GM19463 (cell line): ENCODE measurements around the gene ZNF213.
"Not testable (repeated sequence)": the region's sequence is repeated elsewhere in the genome, so short reads cannot be mapped to it uniquely, and the experiment has no call there.

Source experiments
- ATAC-seq: cut with Tn5 transposase; IDR thresholded peaks from one replicate; pipeline ENCODE4 v1.9.1; 2021; ENCODE audit warnings: mild to moderate bottlenecking, moderate library complexity; ENCODE audit not compliant: unreplicated experiment

ZNF213 gene

DNA sequence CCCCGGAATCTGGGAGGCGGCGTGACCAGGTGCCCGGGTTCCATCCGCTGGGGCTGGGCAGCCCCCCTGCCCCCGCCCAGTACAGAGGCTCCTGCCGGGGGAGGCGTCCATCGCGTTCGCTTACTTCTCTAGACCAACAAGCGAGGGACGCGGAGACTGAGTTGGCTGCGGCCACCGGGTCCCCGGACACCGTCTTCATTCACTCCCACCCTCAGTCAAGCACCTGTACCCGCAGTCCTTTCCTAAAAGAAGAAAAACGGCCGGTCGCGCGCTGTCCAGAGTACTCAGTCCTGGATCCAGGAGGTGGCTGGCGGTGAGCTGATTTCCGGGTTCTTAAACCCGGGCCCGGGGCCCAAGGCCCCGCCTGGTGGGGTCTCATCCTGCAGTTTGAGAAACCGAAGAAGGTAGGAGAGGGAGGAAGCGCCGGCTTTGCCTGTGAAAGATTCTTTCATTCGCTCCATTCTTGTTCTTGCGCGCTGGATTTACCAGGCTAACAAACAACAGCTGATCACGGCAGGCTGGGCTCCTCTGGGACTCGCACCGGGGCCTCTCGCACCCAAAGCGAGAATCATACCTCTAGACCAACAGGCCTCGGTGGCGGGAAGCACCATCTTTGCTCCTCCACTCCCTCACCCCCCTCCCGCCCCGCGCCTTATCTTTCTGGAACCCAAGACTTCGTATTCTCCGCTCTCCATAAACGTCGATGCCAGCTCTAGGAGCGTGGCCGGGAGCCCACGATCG lies 35.8 kb downstream of the ZNF213 start:
- ATAC-seq, result no peak

DNA sequence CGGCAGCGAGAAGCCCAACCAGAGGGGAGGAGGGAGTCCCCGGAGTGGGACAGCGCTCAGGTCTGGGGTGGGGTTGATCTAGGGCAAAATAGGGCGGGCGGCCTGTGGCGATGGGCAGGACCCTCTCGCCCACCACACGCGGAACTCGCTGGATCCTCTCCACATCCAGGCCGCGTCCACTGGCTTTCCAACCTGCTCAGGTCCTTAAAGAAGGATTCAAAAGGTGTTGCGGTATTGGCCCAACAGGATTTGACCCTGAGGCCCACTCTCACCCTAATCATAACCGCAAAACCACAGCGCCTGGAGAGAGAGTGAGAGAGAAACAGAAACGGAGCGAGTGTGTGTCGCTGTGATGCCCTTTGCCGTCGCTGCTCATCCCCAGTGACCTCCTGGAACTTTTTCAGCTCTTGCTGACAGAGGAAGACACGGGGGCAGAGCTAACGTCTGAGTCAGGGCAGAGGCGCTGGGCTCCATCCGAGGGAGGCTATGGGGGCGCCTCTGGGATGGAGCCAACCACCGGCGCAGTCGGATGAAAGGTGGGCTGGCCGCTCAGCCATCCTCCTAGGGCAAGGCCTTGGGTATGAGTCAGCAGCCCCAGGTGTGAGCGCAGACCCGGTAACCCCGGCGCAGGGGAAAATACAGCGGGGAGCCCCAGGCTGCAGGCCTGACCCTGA lies 36.5 kb downstream of the ZNF213 start:
- peak; percentile 33 for ATAC-seq

DNA sequence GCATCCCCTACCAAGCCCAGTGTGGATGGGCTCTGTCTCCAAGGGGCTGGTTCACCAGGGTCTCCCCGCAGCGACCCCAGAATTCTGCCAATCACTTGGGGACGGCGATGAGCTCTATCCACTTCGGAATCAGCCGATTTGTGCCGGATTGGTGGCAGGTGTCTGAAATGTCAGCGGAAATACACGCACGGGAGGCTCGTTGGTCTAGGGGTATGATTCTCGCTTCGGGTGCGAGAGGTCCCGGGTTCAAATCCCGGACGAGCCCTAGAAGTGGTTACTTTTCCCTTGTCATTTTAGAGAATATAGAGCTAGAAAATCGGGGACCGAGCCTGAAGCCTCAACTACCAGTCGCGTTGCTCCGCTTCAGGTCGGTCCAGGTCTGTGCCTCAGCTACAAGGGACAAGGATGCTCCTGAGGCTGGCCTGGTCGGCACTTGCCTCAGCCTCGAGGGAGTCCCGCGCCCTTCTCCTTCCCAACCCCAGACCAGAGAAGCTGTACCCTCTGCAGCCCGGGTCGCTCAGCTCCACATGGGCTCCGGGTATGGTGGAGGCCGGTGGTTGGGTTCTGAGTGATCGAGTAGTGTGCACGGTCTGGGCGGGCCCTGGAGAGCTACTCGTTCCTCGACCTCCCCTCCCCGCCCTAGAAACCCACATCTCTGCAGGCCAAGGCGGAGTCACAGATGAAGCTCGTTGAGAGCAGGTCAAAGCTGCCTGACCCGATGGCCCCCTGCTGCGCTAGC lies 37.2 kb downstream of the ZNF213 start:
- peak; percentile 50 for ATAC-seq

DNA sequence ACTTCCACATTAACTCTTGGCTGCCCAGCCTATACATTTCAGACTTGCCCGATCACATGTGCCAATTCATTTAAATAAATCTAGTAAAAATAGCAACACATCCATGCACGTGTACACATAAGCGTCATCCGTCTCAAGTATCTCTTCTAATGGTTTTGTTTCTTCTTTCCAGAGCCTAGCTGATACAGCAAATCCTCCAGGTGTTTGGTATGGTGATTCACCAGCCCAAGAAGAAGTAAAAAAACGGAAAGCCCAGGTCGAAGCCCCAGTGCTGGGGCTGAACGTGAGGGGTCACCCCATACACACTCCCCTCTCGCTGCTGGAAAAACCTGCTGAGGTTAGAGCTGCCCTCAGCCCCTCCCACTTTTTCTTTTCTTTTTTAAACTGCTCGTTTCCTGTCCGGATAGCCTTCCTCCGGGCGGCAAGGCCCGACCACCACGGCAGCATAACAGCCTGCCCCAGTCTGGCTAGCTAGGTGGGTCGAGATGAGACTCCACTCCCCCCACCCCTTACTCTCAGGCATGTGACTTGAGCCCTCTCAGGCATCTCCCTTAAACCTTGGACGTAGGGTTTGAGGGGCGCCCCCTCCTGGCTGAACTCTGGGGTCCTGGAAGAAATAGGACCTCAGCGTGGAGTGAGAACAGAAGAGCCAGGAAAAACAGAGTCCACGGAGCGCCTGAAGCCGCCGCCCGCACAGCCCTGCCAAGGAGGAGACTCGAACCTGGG lies 39.2 kb downstream of the ZNF213 start:
- no peak for ATAC-seq

DNA sequence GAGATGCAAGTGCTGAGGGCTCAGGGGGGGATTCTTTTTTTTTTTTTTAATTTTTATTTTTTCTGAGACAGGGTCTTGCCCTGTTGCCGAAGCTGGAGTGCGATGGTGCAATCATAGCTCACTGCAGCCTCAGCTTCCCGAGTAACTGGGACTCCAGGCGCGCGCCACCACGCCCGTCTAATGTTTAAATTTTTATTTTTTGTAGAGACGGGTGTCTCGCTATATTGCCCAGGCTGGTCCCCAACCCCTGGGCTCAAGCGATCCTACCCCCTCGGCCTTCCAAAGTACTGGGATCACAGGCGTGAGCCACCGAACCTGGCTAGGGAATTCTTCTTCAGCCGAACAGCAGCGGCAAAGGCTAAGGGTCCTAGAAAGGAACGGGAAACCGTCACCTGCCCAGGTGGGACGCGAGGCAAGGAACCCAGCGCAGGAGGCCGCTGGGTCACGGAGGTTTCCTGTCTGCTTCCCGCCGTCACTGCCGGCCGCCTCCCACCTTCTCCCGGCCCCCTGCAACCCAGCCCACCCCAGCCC lies 39.9 kb downstream of the ZNF213 start:
- ATAC-seq, result no peak

DNA sequence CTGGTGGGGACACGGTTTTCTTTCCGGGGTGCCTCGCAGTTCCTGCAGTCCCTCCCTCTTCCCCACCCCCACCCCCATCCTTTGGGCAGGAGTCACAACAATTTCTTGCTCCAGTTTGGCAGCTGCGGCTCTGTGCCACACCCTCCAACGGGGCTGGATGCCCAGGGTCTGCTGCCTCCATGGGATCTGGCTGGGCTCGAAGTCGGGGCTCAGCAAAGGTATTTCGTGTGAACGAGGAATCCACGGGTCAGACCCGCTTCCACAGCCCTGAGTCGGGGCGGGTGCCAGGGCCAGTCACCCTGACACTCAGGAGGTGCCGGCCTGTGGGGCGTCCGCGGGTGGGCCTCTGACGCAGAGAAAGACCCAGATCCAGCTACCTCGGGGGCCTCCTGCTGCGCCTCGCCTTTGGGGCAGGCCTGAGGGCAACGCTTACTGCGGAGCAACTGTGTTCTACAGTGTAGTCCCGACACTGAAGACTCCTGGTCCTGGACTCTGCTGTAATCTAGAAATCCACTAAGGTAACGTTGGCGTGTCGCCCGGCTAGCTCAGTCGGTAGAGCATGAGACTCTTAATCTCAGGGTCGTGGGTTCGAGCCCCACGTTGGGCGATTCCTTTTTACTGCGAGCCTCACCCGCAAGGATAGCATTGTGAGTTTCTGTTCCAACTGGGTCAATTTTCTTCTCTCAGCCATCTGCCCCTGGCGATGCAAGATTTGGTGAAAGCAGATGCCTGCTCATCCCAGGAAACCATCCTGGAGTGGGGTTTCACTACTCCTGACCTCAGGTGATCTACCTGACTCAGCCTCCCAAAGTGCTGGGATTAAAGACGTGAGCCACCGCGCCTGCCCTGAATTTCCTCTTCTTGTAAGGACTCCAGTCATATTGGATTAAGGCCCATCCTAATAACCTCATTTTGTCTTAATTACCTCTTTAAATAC lies 40.6 kb downstream of the ZNF213 start:
- ATAC-seq, result no peak

DNA sequence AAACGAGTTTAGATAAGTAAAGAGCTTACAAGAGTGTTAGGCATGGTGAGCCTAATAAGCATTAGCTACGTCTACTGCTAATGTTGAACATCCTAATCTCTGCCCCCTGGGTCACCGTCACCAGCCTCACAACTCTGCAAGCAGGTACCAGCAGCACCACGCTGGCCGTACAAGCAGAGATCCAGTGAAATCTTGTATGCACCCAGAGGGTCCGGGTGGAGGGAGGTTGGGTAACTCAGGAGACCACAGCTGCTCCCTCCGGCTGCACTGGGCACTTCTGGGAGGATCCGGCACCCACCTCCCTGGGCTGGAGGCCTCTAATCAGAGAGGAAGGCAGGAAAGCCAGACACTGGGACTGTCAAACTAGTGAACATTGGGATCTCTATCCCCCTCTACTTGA lies 44.8 kb downstream of the ZNF213 start:
- ATAC-seq, result no peak

DNA sequence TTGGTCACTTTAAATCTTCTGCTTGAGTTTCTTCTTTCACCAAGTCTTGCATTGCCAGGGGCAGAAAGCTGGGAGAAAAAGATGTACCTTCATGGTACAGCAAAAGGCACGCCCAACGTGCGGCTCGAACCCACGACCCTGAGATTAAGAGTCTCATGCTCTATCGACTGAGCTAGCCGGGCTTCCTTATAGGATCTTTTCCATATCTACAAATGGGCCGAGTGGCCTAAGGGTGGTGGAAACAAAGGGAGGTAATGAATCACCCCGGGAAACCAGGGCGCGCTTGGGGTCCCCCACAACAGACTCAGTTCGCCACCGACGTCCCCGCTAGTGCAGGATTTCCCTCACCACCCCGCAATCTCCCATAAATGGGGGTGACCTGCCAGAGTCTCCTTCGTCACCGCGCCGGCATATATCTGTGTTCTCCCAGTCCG lies 45.6 kb downstream of the ZNF213 start:
- ATAC-seq, result no peak

DNA sequence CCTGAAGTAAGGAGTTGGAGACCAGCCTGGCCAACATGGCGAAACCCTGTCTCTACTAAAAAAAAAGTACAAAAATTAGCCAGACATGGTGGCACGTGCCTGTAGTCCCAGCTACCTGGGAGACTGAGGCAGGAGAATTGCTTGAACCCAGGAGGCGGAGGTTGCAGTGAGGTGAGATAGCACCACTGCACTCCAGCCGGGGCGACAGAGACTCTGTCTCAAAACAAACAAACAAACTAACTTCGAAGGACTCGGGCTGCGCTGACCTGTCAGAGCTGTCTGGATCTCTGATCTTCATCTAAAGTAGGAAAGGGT lies 47.4 kb downstream of the ZNF213 start:
- ATAC-seq, result not testable (repeated sequence)

DNA sequence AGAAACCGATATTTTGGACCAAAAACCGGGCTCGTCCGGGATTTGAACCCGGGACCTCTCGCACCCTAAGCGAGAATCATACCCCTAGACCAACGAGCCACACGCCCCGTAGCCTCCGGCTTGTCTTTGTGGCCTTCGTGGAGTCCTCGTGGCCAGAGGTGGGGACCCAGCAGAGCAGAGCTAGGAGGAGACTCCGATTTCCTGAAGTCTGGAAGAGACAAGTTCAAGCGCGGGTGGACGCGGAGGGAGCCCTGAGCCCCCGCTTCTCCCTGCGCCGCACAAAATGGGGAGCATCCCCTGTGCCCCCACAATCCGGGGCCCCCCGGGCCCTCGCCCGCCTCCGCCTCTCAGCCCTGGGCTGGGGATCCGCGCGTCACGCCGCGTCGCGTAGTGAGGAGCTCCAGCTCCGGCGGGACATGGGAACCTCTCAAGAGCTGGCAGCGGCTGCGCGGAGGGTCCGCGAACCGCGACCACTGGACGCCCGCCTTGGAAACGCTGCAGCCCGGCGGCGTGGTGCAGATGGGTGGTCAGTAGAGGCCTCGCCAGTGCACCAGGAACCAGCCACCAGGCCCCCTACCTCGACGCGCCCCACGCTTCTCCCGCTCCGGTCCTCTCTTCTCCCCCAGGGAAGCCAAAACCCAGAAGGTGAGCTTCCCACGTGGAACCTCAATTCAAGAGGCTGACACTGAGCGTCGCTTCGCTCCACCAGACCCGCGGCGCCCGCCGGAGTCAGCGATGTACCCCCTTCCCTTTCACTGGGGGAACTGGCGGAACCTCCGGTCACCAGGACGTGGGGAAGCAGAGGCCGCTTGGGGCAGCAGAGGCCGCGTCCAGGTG lies 48.0 kb downstream of the ZNF213 start:
- ATAC-seq, result no peak

DNA sequence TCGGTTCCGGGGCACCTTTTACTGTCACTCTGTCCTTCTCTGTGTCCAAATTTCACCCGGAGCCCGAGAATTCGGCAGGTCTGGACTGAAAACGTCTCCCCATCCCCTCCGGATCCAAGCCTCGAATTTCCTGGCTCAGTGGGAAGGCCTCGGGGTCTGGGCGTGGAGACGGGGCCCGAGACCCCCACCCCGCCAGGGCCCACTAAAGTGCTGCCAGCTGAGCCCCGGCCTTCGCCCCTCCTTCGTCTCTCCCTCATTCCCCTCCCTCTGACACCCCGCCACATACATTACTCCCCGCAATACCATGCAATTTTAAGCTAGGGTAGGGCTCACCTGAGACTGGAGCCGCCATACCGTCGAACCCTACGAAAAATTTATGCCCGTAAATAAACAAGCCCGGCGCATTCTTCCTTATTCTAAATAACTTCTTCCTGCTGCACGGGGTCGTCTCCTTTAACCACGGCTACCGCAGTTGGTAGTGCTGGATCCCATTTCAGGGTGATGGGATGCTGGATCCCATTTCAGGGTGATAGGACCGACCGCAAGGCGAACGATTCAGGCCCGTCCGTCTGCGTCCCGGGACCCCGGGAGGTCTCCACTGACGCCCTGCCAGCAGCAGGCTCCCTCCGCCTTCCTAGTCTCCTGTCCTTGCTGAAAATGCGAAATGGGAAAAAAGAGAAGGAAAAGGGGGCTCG lies 48.8 kb downstream of the ZNF213 start:
- no peak for ATAC-seq

DNA sequence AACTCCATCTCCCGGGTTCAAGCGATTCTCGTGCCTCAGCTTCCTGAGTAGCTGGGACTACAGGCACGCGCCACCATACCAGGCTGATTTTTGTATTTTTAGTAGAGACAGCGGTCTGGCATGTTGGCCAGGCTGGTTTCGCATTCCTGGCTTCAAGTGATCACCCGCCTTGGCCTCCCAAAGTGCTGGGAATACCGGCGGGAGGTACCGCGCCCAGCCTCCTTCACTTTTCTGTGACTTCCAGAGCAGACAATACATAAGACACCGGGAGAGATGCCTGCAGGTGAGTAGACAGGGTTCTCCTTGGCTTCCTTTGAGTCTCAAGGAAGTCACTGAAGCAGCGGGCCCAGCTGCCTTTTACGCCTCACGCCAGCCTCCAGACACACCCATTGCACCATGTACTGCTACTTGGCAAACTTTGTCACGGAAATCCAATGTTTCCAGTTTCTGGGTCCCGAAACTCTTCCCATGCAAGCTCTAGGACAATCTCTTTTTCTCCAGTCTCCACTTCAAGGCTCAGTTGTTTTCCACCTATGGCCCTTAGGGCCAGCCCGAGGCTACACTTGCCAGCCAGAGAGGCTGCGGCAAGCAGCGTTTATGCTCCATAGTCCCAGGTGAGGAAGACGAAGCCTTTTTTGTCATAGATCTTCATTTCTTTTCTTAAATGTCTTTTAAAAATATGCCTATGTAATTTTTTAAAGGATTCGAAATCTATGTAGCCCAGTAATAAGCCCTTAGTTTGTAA lies 52.3 kb downstream of the ZNF213 start:
- ATAC-seq, result no peak

DNA sequence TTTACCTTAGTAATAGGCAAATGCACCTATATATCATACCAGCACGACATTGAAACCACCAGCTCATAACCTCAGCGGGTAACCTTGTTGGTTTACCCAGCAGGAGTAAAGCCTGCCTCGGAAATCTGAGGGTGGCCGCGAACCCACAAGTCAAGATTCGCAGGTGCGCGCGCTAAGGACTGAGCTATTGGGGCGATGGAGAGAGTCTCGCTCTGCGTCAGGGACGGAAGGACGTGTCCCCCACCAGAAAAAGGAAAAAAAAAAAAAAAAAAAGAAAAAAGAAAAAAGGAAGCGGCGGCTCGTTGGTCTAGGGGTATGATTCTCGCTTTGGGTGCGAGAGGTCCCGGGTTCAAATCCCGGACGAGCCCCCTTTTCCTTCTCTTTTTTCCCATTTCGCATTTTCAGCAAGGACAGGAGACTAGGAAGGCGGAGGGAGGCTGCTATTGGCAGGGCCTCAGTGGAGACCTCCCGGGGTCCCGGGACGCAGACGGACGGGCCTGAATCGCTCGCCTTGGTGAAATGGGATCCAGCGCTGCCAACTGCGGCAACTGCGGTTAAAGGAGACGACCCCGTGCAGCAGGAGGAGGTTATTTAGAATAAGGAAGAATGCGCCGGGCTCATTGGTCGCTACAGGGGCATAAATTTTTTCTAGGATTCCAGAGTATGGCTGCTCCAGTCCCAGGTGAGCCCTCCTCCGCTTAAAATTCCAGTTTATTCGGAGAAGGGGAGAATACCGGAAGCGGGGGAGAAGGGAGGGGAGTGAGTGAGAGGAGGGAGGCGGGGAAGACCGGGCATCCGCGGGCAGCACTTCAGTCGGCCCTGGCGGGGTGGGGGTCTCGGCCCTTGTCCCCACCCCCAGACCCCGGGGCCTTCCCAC lies 53.2 kb downstream of the ZNF213 start, which contains the start of gene OR1F1:
Gene OR1F1 (plus strand): TSS at position 407 of the 877 bp plus-strand sequence.
- no peak for ATAC-seq

DNA sequence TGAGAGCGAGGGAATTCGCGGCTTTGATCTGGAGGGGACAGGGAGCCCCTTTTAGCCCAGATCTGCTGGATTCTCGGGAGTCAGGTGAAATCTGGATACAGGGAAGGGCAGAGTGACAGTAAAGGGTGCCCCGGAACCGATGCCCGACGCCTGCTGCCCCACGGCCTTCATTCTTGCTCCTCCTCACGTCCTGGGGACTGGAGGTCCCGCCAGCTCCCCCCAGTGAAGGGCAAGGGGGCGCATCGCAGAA lies 53.8 kb downstream of the ZNF213 start:
- no peak for ATAC-seq

DNA sequence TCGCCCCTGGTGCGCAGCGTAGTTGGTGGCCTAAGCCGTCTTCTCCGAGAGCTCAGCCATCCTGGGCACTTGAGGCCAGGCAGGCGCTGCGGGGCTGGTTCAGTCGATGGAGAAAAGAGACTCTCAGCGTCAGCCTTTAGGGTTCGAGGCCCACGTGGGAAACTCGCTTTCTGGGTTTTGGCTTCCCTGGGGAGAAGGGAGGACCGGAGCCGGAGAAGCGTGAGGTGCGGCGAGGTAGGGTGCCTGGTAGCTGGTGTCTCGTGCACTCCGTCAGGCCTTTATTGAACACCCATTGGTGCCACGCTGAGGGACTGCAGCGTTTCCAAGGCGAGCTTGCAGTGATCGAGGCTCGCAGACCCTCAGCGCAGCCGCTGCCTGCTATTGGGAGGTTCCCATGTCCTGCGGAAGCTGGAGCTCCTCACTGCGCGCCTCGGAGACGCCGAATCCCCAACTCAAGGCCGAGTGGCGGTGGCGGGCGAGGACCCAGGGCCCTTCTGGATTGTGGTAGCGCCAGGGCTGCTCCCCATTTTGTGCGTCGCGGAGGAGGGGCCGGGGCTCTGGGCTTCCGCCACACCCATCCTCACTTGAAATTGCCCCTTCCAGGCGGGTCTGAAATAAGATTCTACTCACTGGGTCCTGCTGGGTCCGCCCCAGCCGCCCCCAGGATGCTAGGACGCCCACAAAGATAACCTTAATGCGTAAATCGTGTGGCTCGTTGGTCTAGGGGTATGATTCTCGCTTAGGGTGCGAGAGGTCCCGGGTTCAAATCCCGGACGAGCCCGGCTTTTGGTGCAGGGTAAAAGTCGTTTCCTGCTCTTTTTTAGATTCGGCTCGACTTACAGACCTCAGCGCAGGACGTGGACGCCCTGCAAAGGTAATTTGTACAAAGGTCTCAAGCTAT lies 54.3 kb downstream of the ZNF213 start:
- ATAC-seq, result peak; percentile 39

DNA sequence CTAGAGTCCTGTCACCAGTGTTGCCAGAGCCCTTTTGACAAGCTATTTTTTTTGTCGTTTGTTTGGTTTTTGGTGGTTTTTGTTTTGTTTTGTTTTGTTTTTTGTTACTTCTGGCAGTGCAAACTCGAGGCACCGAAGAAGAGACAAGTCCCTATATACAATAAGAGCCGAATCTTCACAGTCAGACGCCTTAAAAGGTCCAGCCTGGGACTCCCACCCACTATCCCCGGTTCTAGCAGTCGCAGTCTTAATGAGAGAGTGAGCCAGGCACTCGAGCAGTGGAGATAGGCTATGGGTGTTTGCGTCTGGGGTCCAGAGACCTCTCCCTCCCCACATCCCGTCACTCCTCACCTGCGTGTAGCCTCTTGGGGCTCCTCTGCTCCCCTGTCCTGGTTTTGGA lies 55.0 kb downstream of the ZNF213 start:
- ATAC-seq, result no peak
